Right lobe of liver (tissue), 6 donors: ENCODE measurements around the gene UTS2R. TPM values are rescaled to one million over a fixed set of nuclear protein-coding genes. Genes with fewer than 3 reads are reported as not detected.
A peak's percentile ranks its signal among the peaks of the same experiment; 100 is the strongest.

ENCODE experiments used
- ATAC-seq, 4 donors: fragments of 200-7000 bp; cut with Tn5 transposase; one replicate each; pipeline ENCODE4 v1.9.1; 2020; ENCODE audit warnings: mild to moderate bottlenecking in 4 of 4, moderate library complexity in 4 of 4
- DNase-seq, 3 donors: peaks; one replicate each; pipeline ENCODE4 v3.0.0-alpha.2; 2020
- H3K27ac ChIP-seq, 3 donors: fragments of 200-600 bp; one replicate each; pipeline ENCODE4 v1.8.0; 2022
- H3K27me3 ChIP-seq, 2 donors: fragments of 200-600 bp; one replicate each; pipeline ENCODE4 v1.8.0; 2022
- H3K36me3 ChIP-seq, 4 donors: fragments of 200-600 bp; sonication (generic) in 1 of 4; one replicate each; pipeline versions ENCODE4 v1.5.1 to v1.8.0; 2017 to 2022; ENCODE audit warnings: control low read depth in 1 of 4
- H3K4me1 ChIP-seq, 4 donors: fragments of 200-600 bp; sonication (generic) in 1 of 4; one replicate each; pipeline versions ENCODE4 v1.5.1 to v1.8.0; 2017 to 2022; ENCODE audit warnings: control low read depth in 1 of 4
- H3K4me3 ChIP-seq, 3 donors: fragments of 200-600 bp; one replicate each; pipeline ENCODE4 v1.8.0; 2022
- H3K9me3 ChIP-seq, 4 donors: fragments of 200-600 bp; sonication (generic) in 1 of 4; one replicate each; pipeline versions ENCODE4 v1.5.1 to v1.8.0; 2017 to 2022; ENCODE audit warnings: control low read depth in 1 of 4
- CTCF ChIP-seq, 4 donors: fragments of 200-600 bp in 3 of 4; fragments of 450-650 bp in 1 of 4; IDR thresholded peaks; one replicate each; pipeline versions ENCODE4 v1.5.1 to v1.8.0; 2016 to 2022; ENCODE audit warnings: antibody characterized with exemption in 4 of 4, mild to moderate bottlenecking in 2 of 4
- POLR2A ChIP-seq: fragments of 450-650 bp; IDR thresholded peaks from one replicate; pipeline ENCODE4 v1.6.1; 2017; ENCODE audit warnings: antibody characterized with exemption, mild to moderate bottlenecking
- WGBS: methylation state at CpG from one replicate; pipeline ENCODE4 v1.1.6; 2018; ENCODE audit warnings: low coverage, low lambda C conversion rate; ENCODE audit not compliant: insufficient coverage; ENCODE audit errors: missing lambda C conversion rate; 5-methylcytosine and 5-hydroxymethylcytosine counted together
- intact Hi-C, 2 donors: fragments of 100-400 bp; cut with DNase I; formaldehyde crosslinking; loops; one replicate each; pipeline versions ENCODE4 v1.11.2 to v1.14.1; 2022
- total RNA-seq, 6 experiments: library from RNA; depleted of rRNA in 2 of 6; stranded (reverse); fragments of >200 nt in 2 of 6; fragmentation: NEBNext Ultra II Directional in 3 of 6; extraction: Animal tissue kit (Norgen Biotek cat#: 25700) in 3 of 6; gene quantifications; one replicate each; pipeline versions ENCODE4 v1.1.0 to v1.2.4, GENCODE V29; 2016 to 2023
- donor health status: DM: no; HTN: yes; CAD: no.
- donor health status: DM: no; HTN: no; CAD: no.
- donor health status: DM: no; HTN: no; CAD: no.
- donor health status: DM: no; HTN: yes; CAD: no.
- donor health status: DM: no; HTN: yes; CAD: no.

The UTS2R gene
- total RNA-seq, 6 experiments from 2014 or later = not detected

- H3K27me3 ChIP-seq = peaks cover 6 to 7% of the 10 kb centered on the region in 2 donors
- no peaks in the 10 kb centered on the region for H3K9me3 ChIP-seq
- H3K4me1 ChIP-seq = peaks cover 0 to 16% (median 0%) of the 10 kb centered on the region in 4 donors
- WGBS = 70% methylated on average over 6 of the region's 7 CpGs
- TF ChIP-seq POLR2A (no peak), CTCF (IDR thresholded peaks at IDR 0.05) (no peak)
- intact Hi-C loops = no loop called here
- no peaks in the 10 kb centered on the region for H3K36me3 ChIP-seq
- H3K27ac ChIP-seq = no peak overlapping the region
- DNase-seq (no peak), ATAC-seq (no peak)
- no peak overlapping the region for H3K4me3 ChIP-seq
These were observed 4.8 kb upstream of the UTS2R start for GRCh38 chr17:82366749-82367148.

- intact Hi-C loops = no loop called here
- Histone ChIP-seq H3K4me3 (no peak overlapping the region), H3K27me3 (peaks cover 6 to 7% of the 10 kb centered on the region in 2 donors), H3K4me1 (peaks cover 0 to 16% (median 0%) of the 10 kb centered on the region in 4 donors), H3K9me3 (no peaks in the 10 kb centered on the region), H3K36me3 (no peaks in the 10 kb centered on the region), H3K27ac (no peak overlapping the region)
- WGBS = 91% methylated on average over 8 of the region's 14 CpGs
- no peak for DNase-seq
- no peak for TF ChIP-seq CTCF (IDR thresholded peaks at IDR 0.05)
- no peak for TF ChIP-seq POLR2A
- ATAC-seq = no peak
These were observed 3.6 kb upstream of the UTS2R start for GRCh38 chr17:82367724-82368524.

- TF ChIP-seq CTCF (IDR thresholded peaks at IDR 0.05) = no peak
- no peak for TF ChIP-seq POLR2A
- peaks cover 0 to 16% (median 0%) of the 10 kb centered on the region in 4 donors for H3K4me1 ChIP-seq
- no peak for DNase-seq
- intact Hi-C loops = no loop called here
- no peaks in the 10 kb centered on the region for H3K36me3 ChIP-seq
- 90% methylated on average over 3 of the region's 7 CpGs for WGBS
- H3K4me3 ChIP-seq = no peak overlapping the region
- no peaks in the 10 kb centered on the region for H3K9me3 ChIP-seq
- no peak overlapping the region for H3K27ac ChIP-seq
- H3K27me3 ChIP-seq = peaks cover 6 to 7% of the 10 kb centered on the region in 2 donors
- ATAC-seq = no peak
These were observed 2.4 kb upstream of the UTS2R start for GRCh38 chr17:82369211-82369610.

GRCh38 chr17:82370471-82371332 is 863 bp upstream of the UTS2R start:
- no peak for DNase-seq
- no peak overlapping the region for H3K27ac ChIP-seq
- H3K27me3 ChIP-seq = peaks cover 6 to 7% of the 10 kb centered on the region in 2 donors
- 19% methylated on average over 9 of the region's 38 CpGs for WGBS
- no peaks in the 10 kb centered on the region for H3K36me3 ChIP-seq
- H3K9me3 ChIP-seq = no peaks in the 10 kb centered on the region
- H3K4me1 ChIP-seq = peaks cover 0 to 16% (median 0%) of the 10 kb centered on the region in 4 donors
- TF ChIP-seq CTCF (IDR thresholded peaks at IDR 0.05) (no peak), POLR2A (no peak)
- H3K4me3 ChIP-seq = peak overlapping the region; percentile 24 to 31 (median 26)
- peak; percentile 72 to 85 (median 76) for ATAC-seq
- intact Hi-C loops = no loop called here
